ENCODE data around the gene HNRNPUL2.
"Not testable (repeated sequence)": the region's sequence is repeated elsewhere in the genome, so short reads cannot be mapped to it uniquely, and the experiment has no call there.

Gene HNRNPUL2

DNA sequence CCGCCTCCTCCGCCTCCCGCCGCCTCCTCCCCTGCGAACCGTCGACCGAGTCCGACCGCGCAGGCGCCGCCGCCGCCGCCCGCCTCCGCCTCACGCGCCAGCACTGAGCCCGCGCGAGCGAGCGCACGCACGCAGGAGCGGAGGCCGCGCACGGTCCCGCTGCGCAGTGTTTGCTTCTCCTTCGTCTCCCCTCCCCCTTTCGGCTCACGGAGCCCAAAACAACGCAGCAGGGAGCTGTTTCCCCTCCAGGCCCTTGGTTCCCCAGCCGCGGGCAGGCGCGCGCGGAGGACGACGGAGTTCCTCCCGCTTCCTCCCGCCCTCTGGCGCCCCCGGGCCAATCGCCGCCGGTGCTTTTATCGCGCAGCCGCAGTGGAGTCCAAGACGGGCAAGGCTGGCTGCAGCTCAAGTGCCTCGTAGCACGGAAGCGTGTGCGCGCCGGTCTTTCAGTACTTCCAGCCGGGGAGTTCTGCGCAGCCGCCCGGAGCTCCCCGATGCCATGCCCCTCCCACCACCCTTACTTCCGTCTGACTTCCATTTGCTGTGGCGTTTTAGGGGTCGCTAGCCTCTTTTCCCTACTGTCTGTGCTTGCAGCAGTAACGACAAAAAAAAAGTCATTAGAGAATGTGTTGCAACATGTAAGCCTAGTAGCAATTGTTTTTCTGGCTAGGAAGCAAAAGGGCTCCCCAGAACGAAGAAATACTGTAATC is at the start of gene HNRNPUL2:
TSS of gene HNRNPUL2 (minus strand) at position 293 of the 707 bp plus-strand sequence. CDS start 301 bp downstream, outside the sequence.
- DNase-seq (ENCODE audit: low read depth): peak; percentile 97

DNA sequence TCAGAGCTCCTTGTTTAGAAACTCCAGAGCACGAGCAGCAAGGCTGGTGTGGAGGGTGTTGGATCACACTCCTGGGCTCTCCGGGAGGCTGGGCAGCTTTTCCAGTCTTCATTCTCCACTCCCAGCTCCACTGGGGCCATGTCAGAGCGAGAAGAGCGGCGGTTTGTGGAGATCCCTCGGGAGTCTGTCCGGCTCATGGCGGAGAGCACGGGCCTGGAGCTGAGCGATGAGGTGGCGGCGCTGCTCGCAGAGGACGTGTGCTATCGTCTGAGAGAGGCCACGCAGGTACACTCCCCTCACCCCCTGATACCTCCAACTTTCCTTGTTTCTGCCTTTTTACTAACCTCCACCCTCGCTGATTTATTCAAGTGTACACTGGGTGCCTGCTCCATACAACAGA is 48.4 kb upstream of the HNRNPUL2 start:
- DNase-seq (ENCODE audit: low read depth): no peak

DNA sequence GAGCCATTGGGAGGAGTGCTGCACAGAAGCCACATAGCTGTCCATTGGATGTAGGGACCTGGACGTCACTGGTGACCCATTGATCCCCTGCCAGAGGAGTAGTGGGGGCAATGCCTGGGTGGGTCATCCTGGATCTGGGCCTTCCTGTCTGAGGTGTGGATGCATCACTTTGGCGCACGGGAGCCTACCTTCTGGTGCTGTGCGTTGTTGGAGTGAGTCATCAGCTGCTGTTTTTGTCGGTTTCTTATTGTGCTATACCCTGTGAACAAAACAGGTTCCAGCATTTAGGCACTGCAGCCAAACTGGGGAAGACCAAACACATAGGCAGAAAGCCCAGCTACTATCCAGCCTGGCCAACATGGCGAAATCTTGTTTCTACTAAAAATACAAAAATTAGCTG is 47.1 kb upstream of the HNRNPUL2 start:
- DNase-seq (ENCODE audit: low read depth): no peak

DNA sequence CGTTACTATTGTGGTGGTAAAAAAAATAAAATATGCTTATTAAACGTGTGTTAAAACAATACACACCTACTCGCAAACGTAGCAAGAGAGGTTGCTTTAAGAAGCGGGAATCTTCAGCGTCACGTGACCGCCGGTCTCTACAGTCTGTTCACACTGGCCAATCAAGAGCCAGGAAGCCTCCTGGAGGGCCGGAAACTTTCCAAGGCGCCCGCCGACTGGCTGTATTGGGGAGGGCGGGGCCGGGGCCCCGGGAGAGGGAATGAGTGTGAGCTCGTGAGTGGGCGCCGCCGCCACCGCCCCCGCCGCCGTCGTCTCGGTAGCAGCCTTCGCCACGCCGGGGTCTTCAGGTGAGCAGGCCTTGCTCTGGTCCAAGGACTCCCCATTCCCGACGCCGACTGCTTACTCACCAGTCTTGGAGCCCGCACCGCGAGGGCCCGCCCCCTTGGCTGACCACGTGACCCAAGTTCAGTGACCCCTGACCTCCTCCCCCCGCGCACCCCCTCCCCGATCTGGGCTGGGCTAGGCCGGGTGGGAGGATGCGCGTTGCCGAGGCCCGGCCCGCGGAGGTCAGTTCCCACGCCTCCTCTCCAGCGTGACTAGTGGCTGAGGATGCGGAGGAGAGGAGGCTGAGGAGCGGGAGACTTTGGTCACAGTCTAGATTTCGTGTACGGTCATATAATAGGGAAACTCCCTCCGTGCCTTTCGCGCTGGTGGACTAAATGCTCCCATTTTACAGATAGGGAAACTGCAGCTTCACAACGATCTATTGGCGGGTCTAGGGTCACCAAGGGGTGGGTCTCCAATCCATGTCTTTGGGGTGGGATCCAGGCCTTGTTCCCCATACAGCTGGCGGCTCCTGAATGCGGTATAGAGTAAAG is 44.1 kb upstream of the HNRNPUL2 start, which contains the start of gene TAF6L:
TSS of gene TAF6L (plus strand) at position 253 of the 878 bp plus-strand sequence. CDS start 4,388 bp downstream, outside the sequence.
- DNase-seq (ENCODE audit: low read depth): peak; percentile 92

DNA sequence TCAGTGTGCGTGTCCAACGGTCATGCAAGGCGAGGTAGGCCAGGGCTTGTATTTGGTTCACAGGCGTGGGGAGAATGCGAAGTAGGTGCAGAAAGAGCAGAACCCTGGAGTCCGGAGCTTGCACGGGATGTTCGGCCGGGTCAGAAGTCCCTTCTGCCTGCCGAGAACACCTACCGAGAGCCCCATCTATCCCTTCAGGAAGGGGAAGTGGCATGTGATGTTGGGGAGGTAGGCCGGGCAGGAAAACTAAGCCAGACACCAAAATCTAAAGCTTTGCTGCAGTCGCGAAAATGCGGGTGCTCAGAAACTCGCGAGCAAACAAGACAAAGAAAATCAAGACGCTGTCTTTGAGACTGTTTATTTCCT is 43.5 kb upstream of the HNRNPUL2 start:
- DNase-seq (ENCODE audit: low read depth): no peak

DNA sequence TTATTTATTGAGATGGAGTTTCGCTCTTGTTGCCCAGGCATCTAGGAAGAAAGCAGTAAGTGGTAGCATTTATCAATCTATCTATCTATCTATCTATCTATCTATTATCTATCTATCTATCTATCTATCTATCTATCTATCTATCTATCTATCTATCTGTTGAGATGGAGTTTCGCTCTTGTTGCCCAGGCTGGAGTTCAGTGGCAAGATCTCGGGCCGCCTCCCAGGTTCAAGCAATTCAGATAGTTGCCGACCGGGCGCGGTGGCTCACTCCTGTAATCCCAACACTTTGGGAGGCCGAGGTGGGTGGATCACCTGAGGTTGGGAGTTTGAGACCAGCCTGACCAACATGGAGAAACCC is 33.6 kb upstream of the HNRNPUL2 start:
- DNase-seq (ENCODE audit: low read depth): not testable (repeated sequence)

DNA sequence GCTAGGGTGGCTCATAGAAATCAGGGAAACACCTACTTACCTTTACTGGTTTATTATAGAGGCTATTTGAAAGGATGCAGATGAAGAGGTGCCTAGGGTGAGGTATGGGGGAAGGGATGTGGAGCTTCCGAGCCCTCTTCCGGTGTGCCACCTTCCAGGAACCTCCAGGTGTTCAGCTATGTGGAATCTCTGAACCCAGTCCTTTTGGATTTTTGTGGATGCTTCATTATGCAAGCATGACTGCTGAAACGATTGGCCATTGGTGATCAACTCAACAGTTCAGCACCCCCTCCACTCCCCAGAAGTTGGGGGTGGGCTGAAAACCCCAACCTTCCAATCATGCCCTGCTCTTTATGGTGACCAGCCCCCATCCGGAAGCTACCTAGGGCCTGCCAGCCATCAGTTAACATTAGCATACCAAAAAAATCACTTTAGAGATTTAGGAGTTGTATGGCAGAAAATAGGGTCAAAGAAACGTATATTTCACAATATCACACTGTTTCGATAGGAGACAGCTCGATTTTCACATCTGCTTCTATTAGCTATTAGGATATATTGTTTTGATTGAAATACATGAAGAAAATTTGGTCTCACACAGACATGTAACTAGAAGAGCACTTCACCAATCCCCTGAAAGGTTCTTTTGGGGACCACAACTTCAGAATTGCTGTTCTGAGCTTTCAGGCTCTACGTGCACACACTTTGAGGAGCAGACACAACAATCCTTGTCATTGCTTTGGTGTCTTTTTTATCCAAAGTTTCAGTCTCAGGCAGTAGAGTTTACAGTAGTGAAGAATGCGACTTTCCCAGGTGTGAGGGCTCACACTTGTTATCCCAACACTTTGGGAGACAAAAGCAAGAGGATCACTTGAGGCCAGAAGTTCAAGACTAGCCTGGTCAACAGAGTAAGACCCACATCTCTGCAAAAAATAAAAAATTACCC is 30.9 kb upstream of the HNRNPUL2 start:
- no peak for DNase-seq (ENCODE audit: low read depth)

DNA sequence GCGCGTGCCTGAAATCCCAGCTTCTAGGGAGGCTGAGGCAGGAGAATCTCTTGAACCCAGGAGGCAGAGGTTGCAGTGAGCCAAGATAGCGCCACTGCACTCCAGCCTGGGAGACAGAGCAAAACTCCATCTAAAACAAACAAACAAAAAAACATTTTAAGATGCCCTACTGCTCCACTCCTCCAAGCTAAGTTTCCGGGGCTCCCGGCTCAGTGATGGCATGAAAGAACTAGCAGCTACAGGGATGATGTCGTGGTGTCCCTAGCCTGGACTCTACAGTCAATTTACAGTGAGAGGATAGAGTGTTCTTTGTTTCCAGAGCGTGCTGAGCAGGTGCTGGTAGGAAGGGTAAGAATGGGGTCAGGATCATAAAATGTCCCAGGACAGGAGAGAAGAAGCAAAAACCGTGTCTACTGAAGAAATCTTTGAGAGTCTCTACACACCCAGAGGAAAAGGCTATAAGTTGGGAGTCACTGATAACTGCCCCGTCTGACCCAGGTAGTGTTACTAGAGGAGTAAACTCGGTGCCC is 27.9 kb upstream of the HNRNPUL2 start:
- DNase-seq (ENCODE audit: low read depth): no peak

DNA sequence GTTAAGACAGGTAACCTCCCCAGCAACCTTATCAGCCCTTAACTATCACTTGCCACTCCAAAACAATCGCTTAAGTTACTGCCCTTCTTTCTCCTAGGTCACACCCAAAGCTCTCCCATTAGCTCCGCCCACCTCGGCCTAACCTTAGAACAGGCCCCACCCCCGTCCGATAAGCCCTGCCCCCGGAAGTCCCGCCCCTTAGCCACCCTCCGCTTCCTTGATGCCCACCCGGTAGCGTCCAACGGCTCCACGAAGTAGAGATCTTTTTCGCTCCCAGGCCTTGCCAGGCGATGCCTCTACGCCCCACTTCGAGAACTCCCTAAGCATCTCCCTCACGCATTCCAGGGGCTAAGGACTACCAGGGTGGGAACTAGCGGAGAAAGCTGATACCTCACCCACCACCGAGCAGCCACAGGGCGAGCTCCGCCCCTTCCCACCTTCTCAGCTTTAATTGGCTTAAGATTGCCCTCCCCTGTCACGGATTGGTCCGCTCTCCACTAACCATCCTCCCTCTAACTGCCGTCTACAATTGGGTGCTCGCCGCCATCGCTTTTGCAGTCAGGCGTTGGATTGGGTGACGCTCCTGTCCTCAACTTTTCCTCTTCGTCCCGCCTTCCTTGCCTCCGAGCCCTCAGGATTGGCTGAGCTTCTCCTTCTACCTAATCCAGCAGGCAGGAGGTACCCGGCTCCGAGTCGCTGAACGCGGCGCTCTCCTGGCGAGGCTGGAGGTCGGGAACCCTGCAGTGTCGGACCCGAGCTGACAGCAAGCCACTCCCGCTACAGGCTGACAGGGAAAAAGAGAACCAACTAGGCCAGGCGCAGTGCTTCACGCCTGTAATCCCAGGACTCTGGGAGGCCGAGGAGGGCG is 26.7 kb upstream of the HNRNPUL2 start, which contains the start of gene ZBTB3:
TSS of gene ZBTB3 (minus strand) at position 425 of the 868 bp plus-strand sequence. CDS start 496 bp downstream, outside the sequence.
- DNase-seq (ENCODE audit: low read depth): peak; percentile 95

DNA sequence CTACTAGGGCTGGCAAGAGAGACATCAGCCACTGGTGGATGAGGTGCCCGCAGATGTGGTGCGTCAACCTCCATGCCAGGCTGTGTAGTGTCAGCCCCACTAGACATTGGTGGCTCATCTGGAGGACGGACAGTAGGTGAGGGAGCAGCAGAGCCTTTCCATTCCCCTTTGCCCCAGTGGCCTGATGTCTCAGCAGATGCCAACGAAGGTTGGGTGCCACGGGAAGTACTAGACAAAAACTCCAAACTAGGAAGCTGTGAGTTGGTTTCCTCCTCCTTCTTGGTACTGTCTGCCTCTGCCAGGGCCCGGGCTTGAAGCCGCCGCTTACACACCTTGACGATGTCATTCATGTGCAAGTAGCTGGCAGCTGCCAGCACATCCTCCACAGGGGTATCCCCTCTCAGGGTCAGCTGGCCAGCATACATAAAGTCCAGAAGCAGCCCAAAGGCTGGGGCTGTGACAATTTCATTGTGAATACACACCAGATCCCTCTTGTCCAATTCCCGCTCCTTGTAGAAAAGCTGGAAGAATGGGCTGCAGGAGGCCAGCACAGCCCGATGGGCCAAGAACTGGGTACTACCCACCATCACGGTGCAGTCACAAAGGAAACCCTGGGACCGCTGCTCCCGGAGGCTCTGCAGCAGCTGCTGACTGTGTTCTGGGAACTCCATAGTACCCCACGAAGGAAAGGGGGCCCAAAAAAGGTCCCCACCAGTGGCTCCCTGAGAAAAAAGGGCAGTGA is 25.9 kb upstream of the HNRNPUL2 start:
- no peak for DNase-seq (ENCODE audit: low read depth)

DNA sequence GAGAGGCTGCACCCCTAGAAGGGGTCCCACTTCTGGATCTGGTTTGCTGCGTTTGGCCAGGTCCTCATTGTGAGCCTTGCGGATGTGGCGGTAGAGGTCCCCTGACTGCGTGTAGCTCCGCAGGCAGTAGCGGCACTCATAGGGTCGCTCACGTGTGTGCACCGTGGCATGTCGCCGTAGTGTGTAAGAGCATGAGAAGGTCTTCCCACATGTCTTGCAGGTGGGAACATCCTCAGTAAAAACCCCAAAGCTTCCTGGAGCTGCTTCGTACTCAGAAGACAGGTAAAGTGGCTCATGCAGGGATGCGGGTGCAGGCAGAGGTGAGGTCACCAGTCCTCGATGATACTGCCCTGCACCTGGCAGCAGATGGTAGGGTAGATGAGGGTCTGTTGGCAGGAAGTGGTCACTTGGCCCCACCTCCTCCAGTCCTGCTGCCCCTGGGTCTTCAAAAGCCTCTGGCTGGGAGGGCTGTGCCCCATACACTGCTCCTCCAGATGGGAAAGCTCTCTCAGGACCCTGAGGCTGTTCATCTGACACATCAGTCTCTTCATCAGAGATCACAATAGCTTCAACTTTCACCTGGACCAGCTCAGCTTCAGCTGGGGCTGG is 25.0 kb upstream of the HNRNPUL2 start:
- DNase-seq (ENCODE audit: low read depth): no peak

DNA sequence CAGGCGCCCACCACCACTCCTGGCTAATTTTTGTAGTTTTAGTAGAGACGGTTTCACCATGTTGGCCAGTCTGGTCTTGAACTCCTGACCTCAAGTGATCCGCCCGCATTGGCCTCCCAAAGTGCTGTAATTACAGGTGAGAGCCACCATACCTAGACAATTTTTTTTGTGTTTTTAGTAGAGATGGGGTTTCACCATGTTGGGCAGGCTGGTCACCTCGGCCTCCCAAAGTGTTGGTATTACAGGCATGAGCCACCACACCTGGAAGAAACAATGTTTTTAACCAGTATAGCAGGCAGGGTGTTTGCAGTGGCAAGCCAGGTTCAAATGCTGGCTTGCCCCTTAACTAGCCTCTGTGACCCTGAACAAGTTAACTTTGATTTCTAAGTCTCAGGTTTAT is 22.7 kb upstream of the HNRNPUL2 start:
- not testable (repeated sequence) for DNase-seq (ENCODE audit: low read depth)

DNA sequence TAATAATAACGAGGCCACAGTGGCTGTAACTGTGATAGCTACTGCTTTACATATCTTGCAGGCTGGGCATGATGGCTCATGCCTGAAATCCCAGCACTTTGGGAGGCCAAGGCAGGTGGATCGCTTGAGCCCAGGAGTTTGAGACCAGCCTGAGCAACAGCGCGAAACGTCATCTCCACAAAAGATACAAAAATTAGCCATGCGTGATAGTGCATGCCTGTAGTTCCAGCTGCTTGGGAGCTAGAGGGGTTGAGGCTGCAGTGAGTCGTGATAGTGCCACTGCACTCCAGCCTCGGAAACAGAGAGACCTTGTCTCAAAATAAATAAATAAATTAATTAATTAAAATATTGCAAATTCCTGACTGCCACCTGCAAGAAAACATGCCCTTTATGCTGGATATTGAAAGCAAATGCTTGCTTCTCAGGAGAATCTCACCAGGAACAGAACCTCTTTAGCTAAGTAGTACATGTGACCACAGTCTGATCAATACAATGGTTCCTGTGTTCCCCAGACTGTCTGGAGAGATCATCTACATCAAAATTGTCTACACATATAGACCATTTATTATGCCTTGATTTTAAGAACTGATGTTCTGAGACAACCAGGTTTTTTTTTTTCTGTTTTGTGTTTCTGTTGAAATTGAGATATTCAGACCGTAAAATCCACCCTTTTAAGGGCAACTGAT is 20.4 kb upstream of the HNRNPUL2 start:
- DNase-seq (ENCODE audit: low read depth): no peak

DNA sequence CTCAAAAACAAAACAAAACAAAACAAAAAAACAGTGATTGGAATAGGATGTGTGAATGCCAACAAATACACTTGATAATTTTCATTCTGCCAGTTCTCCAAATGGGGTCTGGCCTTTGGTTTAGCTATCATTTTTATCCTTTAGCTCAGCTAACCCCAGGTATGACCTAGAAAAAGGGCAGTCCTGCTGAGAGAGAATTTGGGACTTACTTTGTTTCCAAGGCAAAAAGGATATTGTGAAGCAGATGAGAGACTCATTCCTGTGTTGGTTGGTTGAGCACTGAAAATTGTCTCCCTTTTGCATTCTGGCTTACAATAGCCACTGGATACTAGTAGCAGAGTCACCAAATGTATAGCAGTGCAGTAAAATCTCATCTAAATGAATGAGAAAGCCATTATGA is 9.9 kb upstream of the HNRNPUL2 start:
- DNase-seq (ENCODE audit: low read depth): no peak

DNA sequence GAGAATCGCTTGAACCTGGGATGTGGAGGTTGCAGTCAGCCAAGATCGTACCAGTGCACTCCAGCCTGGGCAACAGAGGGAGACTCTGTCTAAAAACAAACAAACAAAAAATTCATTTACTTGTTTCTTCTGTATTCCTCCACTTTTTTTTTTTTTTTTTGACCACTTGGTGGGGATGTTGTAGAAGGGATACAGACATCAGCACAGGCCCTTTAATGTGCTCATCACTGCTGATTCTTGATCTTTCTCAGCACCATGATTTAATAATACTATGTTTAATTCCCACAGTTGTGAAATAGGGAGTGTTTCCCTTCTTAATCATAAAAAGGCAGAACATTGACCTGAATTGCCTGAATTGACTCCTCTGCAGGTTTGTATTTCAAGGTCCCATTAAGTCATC is 5.6 kb upstream of the HNRNPUL2 start:
- DNase-seq (ENCODE audit: low read depth): no peak

DNA sequence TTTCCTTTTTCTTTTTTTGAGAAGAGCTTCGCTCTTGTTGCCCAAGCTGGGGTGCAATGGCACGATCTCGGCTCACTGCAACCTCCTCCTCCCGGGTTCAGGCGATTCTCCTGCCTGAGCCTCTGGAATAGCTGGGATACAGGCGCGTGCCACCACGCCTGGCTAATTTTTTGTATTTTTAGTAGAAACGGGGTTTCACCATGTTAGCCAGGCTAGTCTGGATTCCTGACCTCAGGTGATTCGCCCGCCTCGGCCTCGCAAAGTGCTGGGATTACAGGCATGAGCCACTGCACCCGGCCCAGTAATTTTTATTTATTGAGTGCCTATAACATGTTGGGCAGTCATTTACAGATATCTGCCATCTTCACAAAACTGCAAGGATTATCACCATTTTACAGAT is 2.8 kb upstream of the HNRNPUL2 start:
- not testable (repeated sequence) for DNase-seq (ENCODE audit: low read depth)

DNA sequence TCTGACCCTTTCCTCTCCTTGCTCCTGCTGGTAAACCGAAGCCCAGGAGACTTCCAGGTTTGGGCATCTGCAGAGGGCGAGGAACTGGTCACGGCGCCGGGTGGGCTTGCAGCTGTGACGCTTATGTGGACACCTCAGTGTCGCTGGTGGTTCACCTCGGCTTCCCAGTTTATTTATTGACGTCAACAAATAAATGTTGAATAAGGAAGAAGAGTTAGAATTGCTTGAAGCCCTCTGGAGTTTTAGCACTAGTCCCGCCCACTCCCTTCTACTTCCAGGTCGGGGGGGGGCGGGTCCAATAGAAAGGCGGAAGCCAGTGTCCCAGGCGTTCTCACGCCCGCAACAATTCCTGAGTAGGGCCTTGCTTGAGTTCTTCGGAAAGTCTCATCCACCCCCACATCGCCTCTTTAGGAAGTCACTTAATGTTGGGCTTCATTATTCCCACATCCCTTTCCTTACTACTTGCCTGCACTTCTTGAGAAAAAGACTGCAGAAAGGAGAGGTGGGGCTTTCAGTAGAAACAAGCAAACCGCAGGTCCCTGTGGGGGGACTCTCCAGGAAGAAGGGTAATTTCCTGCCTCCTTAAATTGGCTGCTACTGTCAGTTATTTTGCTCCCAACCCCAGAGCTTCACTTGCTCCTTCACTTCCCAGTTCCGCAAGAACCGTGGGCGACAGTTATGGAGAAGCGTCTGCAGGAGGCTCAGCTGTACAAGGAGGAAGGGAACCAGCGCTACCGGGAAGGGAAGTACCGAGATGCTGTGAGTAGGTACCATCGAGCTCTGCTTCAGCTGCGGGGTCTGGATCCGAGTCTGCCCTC is 1.1 kb upstream of the HNRNPUL2 start, which contains the start of gene TTC9C:
TSS of gene TTC9C (plus strand) at position 316 of the 818 bp plus-strand sequence. CDS start at position 679, 363 bp downstream.
- peak; percentile 77 for DNase-seq (ENCODE audit: low read depth)

DNA sequence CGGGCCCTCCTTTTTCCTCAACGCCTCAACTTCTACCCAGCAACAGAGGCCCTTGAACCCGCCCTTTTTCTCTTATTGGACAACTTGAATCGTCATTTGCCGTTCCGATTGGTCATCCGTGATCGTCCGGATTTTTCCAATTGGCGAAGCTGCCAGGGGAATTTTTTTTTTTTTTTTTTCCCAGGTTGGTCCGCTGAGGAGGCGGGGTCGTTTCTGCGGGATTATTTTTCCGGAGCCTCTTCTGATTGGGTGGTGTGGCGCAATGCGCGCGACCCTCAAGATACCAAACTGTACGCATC is 564 bp upstream of the HNRNPUL2 start:
- DNase-seq (ENCODE audit: low read depth): peak; percentile 81
